ENCODE results near the gene MAL.

DNA sequence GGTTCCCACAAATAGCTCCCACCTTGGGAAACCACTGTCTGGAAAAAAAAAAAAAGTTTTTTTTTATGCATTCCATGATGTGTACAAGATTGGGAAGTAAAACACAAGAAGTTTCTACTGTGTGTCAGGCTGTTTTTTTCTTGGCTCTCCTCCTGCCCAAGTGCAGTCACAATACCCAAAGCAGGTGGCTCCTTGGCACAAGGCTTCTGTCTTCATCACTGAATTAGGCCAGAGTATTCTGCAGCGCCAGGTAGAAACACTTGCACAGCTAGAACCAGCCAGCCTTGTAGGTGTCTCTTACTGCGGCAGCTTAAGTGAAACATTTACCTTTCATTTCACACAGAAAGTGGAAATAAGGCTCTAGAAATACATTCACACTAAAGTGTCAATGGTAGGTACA is 23.8 kb upstream of the MAL start:
- TF ChIP-seq, protein P1, sequence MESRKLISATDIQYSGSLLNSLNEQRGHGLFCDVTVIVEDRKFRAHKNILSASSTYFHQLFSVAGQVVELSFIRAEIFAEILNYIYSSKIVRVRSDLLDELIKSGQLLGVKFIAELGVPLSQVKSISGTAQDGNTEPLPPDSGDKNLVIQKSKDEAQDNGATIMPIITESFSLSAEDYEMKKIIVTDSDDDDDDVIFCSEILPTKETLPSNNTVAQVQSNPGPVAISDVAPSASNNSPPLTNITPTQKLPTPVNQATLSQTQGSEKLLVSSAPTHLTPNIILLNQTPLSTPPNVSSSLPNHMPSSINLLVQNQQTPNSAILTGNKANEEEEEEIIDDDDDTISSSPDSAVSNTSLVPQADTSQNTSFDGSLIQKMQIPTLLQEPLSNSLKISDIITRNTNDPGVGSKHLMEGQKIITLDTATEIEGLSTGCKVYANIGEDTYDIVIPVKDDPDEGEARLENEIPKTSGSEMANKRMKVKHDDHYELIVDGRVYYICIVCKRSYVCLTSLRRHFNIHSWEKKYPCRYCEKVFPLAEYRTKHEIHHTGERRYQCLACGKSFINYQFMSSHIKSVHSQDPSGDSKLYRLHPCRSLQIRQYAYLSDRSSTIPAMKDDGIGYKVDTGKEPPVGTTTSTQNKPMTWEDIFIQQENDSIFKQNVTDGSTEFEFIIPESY (IDR thresholded peaks at IDR 0.05; ENCODE audit: borderline replicate concordance, low read depth) = no peak
- TF ChIP-seq EZH2phosphoT487 (IDR thresholded peaks at IDR 0.05; ENCODE audit: borderline replicate concordance, low read depth) (no peak), YY1 (IDR thresholded peaks at IDR 0.05; ENCODE audit: low read depth) (no peak)
- TF ChIP-seq, protein P2, sequence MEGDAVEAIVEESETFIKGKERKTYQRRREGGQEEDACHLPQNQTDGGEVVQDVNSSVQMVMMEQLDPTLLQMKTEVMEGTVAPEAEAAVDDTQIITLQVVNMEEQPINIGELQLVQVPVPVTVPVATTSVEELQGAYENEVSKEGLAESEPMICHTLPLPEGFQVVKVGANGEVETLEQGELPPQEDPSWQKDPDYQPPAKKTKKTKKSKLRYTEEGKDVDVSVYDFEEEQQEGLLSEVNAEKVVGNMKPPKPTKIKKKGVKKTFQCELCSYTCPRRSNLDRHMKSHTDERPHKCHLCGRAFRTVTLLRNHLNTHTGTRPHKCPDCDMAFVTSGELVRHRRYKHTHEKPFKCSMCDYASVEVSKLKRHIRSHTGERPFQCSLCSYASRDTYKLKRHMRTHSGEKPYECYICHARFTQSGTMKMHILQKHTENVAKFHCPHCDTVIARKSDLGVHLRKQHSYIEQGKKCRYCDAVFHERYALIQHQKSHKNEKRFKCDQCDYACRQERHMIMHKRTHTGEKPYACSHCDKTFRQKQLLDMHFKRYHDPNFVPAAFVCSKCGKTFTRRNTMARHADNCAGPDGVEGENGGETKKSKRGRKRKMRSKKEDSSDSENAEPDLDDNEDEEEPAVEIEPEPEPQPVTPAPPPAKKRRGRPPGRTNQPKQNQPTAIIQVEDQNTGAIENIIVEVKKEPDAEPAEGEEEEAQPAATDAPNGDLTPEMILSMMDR (IDR thresholded peaks at IDR 0.05) = no peak
- TF ChIP-seq, protein P3, sequence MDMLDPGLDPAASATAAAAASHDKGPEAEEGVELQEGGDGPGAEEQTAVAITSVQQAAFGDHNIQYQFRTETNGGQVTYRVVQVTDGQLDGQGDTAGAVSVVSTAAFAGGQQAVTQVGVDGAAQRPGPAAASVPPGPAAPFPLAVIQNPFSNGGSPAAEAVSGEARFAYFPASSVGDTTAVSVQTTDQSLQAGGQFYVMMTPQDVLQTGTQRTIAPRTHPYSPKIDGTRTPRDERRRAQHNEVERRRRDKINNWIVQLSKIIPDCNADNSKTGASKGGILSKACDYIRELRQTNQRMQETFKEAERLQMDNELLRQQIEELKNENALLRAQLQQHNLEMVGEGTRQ (IDR thresholded peaks at IDR 0.05; ENCODE audit: borderline replicate concordance, low read depth, low read length) = no peak
- TF ChIP-seq, protein P4, sequence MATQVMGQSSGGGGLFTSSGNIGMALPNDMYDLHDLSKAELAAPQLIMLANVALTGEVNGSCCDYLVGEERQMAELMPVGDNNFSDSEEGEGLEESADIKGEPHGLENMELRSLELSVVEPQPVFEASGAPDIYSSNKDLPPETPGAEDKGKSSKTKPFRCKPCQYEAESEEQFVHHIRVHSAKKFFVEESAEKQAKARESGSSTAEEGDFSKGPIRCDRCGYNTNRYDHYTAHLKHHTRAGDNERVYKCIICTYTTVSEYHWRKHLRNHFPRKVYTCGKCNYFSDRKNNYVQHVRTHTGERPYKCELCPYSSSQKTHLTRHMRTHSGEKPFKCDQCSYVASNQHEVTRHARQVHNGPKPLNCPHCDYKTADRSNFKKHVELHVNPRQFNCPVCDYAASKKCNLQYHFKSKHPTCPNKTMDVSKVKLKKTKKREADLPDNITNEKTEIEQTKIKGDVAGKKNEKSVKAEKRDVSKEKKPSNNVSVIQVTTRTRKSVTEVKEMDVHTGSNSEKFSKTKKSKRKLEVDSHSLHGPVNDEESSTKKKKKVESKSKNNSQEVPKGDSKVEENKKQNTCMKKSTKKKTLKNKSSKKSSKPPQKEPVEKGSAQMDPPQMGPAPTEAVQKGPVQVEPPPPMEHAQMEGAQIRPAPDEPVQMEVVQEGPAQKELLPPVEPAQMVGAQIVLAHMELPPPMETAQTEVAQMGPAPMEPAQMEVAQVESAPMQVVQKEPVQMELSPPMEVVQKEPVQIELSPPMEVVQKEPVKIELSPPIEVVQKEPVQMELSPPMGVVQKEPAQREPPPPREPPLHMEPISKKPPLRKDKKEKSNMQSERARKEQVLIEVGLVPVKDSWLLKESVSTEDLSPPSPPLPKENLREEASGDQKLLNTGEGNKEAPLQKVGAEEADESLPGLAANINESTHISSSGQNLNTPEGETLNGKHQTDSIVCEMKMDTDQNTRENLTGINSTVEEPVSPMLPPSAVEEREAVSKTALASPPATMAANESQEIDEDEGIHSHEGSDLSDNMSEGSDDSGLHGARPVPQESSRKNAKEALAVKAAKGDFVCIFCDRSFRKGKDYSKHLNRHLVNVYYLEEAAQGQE (IDR thresholded peaks at IDR 0.05; ENCODE audit: low read depth, low read length) = no peak

All from SK-N-SH (cell line).